HepG2 (cell line): Measurements from ENCODE around the gene ELP5. TPM values are rescaled to one million over a fixed set of nuclear protein-coding genes. Genes with fewer than 3 reads are reported as not detected.

Source experiments
- ATF6 ChIP-seq: sonication (generic); formaldehyde crosslinking; conservative IDR thresholded peaks from 2 replicates; pipeline ENCODE4 v1.4.0; 2020; ENCODE audit warnings: missing genetic modification reagents
- BRF2 ChIP-seq: sonication (generic); formaldehyde crosslinking; IDR thresholded peaks from 2 replicates; pipeline ENCODE4 v1.8.1; 2022; ENCODE audit warnings: mild to moderate bottlenecking, missing genetic modification reagents
- CENPT ChIP-seq: sonication (generic); formaldehyde crosslinking; IDR thresholded peaks from 2 replicates; pipeline ENCODE4 v1.8.0; 2022; ENCODE audit warnings: low read depth, mild to moderate bottlenecking, moderate library complexity, missing genetic modification reagents
- EP300 ChIP-seq, 3 experiments: sonication (generic) in 1 of 3; formaldehyde crosslinking in 1 of 3; IDR thresholded peaks; 2 replicates each; pipeline versions ENCODE4 v1.5.1 to v1.6.1; 2011 to 2020; ENCODE audit warnings: low read depth in 2 of 3, low read length in 2 of 3, borderline replicate concordance in 1 of 3, improper control_type of control experiment in 1 of 3, mild to moderate bottlenecking in 1 of 3, missing genetic modification reagents in 1 of 3, moderate library complexity in 1 of 3
- JUND ChIP-seq: sonication (generic); formaldehyde crosslinking; IDR thresholded peaks from 2 replicates; pipeline ENCODE4 v1.8.0; 2022; ENCODE audit warnings: mild to moderate bottlenecking, missing genetic modification reagents
- MAX ChIP-seq: IDR thresholded peaks from 2 replicates; pipeline ENCODE4 v1.6.1; 2012; ENCODE audit warnings: inconsistent platforms
- NPAS2 ChIP-seq: sonication (generic); formaldehyde crosslinking; IDR thresholded peaks from 2 replicates; pipeline ENCODE4 v1.8.0; 2022; ENCODE audit warnings: mild to moderate bottlenecking, missing genetic modification reagents, borderline replicate concordance
- NR2C2 ChIP-seq: sonication (generic); formaldehyde crosslinking; IDR thresholded peaks from 2 replicates; pipeline ENCODE4 v1.4.0; 2020; ENCODE audit warnings: missing genetic modification reagents, mild to moderate bottlenecking, moderate library complexity, borderline replicate concordance
- ZNF230 ChIP-seq: sonication (generic); formaldehyde crosslinking; IDR thresholded peaks from 2 replicates; pipeline ENCODE4 v1.4.0; 2020; ENCODE audit warnings: mild to moderate bottlenecking, missing genetic modification reagents
- ZNF275 ChIP-seq: sonication (generic); formaldehyde crosslinking; IDR thresholded peaks from 2 replicates; pipeline ENCODE4 v1.8.0; 2022; ENCODE audit warnings: missing genetic modification reagents, mild to moderate bottlenecking, inconsistent platforms, borderline replicate concordance
- ZNF609 ChIP-seq: sonication (generic); formaldehyde crosslinking; IDR thresholded peaks from 2 replicates; pipeline ENCODE4 v1.4.0; 2020; ENCODE audit warnings: mild to moderate bottlenecking, missing genetic modification reagents, borderline replicate concordance
- ZNF800 ChIP-seq: sonication (generic); formaldehyde crosslinking; IDR thresholded peaks from 2 replicates; pipeline ENCODE4 v1.4.0; 2020; ENCODE audit warnings: missing genetic modification reagents
- polyA plus RNA-seq, 8 experiments: library from polyadenylated mRNA; depleted of rRNA in 3 of 8; stranded (reverse) in 7 of 8; unstranded in 1 of 8; fragments of >200 nt; fragmentation: Illumina TruSeq in 4 of 8; extraction: Trizol in 4 of 8; gene quantifications; 2 replicates each; pipeline versions ENCODE4 v1.2.1 to v1.2.3, GENCODE V29; 2011 to 2016; ENCODE audit warnings: low read depth in 4 of 8, missing spikeins in 1 of 8, mixed read lengths in 1 of 8; ENCODE audit not compliant: insufficient read depth in 1 of 8
- total RNA-seq, 5 experiments: library from RNA; depleted of rRNA; stranded (reverse); fragments of >200 nt; fragmentation: Illumina TruSeq; extraction: Trizol; gene quantifications; 2 replicates each; pipeline ENCODE4 v1.2.3, GENCODE V29; 2016; ENCODE audit warnings: low read depth in 1 of 5

ELP5 gene
- total and polyA plus RNA-seq, 2 of the 13 experiments (the other 11 are each of a cell fraction or from before 2014, with no cell fraction given) = 67.6 to 69.8 TPM

GRCh38 chr17:7252176-7253043 lies at the start of gene ELP5 (continued):
- no peak for TF ChIP-seq JUND (CRISPR knock-in tag)
- 0 out of 2 replicates have a peak, but pooled peaks have one; percentile 85 for TF ChIP-seq CENPT (CRISPR knock-in tag)
- peak; percentile 85 for TF ChIP-seq ZNF609 (CRISPR knock-in tag)
- peak; percentile 92 for TF ChIP-seq ZNF230
- TF ChIP-seq ZNF275 (CRISPR knock-in tag) = 0 out of 2 replicates have a peak, but pooled peaks have one; percentile 80
- TF ChIP-seq MAX = peak; percentile 93
- TF ChIP-seq ZNF800 (CRISPR knock-in tag) = 0 out of 2 replicates have a peak, but pooled peaks have one; percentile 29
- no peak for TF ChIP-seq ATF6 (CRISPR knock-in tag)
- peak; percentile 90 for TF ChIP-seq NR2C2 (CRISPR knock-in tag)
- 0 out of 2 replicates have a peak, but pooled peaks have one; percentile 30 for TF ChIP-seq BRF2 (CRISPR knock-in tag)
- TF ChIP-seq NPAS2 (CRISPR knock-in tag) = no peak
- TF ChIP-seq EP300 (IDR thresholded peaks at IDR 0.05; ENCODE audit: low read depth in 2 of 2, low read length in 2 of 2) = peak in 1 of 2 experiments; percentile 27; a peak in 1 of 4 replicates
- 0 out of 2 replicates have a peak, but pooled peaks have one; percentile 23 for TF ChIP-seq EP300 (CRISPR knock-in tag; IDR thresholded peaks at IDR 0.05; ENCODE audit: borderline replicate concordance)
